SH-SY5Y (cell line): ENCODE data around the gene FCRL5.

Source experiments
- GATA2 ChIP-seq: IDR thresholded peaks from 2 replicates; pipeline ENCODE4 v1.6.1; 2011; ENCODE audit warnings: mild to moderate bottlenecking, low read depth, low read length
- GATA3 ChIP-seq: IDR thresholded peaks from 2 replicates; pipeline ENCODE4 v1.6.1; 2011; ENCODE audit warnings: low read depth, mild to moderate bottlenecking, low read length, moderate library complexity

GRCh38 chr1:157497987-157498735 is 54.2 kb downstream of the FCRL5 start:
- TF ChIP-seq GATA2 (no peak), GATA3 (no peak)
